GM04503 (cell line): ENCODE data around the gene AAGAB.
"Not testable (repeated sequence)": the region's sequence is repeated elsewhere in the genome, so short reads cannot be mapped to it uniquely, and the experiment has no call there.

Source experiments
- DNase-seq: peaks from one replicate; pipeline ENCODE4 v3.0.0-alpha.2; 2012; ENCODE audit warnings: low read depth

The AAGAB gene

DNA sequence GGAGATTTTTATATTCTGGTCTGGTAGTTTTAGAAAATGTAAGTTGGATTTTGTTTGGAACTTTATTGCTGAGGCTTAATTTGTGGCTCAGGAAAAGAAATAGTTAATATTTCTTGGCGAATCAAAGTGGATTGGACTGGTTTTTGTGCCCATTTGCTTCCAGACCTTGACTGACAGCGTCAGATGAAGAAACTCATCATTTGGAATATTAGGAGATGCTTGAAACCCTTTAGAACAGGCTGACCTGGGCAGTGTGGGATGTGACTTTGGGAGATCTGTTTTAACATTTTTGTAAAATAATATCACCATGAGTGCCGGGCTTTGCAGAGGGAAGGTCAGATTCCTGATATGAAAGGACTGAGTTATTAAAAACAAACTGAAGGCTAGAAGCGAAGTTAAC lies 83.0 kb downstream of the AAGAB start:
- no peak for DNase-seq

DNA sequence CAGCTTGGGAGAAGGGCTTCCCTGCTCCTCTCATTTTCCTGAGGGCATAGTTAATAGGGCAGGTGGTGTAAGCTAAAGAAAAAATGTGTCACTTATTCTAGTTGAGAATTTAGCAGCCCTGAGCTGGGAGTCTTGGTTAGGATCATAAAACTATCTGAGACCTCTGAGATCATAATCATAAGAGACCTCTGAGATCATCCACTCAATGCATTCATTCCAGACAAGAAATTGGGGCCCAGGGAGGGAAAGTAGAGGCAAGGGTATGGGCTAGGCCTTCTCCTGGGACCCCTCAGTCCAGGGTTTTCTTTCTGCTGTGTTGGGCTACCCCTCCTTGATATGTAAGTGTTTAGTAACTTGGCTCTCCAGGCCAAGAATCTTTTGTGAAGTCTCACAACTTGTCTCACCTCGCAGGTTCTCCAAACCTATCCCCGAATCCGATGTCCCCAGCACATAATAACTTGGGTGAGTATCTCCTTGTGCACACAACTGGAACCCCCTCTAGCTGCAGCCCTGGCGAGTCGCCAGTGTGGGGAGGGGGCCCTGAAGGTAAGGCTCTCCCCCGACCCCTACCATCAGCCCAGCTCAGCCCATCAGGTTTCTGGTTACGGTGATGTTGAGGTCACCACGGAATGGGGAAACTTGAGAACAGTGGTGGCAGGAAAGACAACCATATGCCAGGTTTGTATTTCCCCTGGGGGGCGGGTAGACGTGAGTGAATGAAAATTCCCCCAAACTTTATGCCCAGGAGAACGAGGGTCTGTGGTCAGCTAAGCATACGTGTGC lies 84.1 kb downstream of the AAGAB start:
- DNase-seq: no peak

DNA sequence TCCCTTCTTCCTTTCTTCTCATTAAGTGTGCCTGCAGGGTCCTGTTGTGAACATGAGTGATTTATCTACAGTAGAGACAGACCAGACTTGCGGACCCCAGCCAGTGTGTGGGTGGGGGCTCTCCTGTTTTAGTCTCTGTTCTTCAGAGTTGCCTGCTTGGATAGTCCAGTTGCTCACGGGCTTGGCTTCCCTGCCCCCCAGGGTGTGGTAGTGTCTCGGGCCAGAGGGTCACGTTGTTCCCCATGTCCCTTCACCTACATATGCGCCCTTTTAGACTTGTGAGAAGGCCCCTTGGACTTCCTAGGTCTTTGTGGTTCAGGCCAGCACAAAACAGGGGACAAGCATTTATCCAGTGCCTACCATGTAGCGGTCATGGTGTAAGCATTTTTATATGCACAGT lies 85.8 kb downstream of the AAGAB start:
- DNase-seq: no peak

DNA sequence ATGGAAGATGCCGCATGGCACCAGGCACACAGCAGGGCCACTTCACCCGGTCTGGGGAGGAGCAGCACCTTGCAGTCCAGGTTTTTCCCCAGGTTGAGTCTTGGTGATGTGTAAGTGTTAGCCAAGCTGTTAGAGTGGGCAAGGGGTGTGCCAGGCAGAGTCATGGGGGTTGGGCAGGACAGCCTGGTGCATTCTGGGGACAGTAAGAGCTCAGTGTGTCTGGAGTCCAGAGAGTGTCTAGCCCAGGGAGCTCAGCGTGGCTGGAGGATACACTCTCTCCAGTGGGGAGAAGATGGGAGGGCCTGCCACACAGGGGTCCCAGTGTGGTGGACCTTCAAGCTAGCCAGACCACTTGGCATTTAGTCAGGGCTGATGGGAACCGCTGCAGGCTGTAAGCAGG lies 87.4 kb downstream of the AAGAB start:
- DNase-seq: no peak

DNA sequence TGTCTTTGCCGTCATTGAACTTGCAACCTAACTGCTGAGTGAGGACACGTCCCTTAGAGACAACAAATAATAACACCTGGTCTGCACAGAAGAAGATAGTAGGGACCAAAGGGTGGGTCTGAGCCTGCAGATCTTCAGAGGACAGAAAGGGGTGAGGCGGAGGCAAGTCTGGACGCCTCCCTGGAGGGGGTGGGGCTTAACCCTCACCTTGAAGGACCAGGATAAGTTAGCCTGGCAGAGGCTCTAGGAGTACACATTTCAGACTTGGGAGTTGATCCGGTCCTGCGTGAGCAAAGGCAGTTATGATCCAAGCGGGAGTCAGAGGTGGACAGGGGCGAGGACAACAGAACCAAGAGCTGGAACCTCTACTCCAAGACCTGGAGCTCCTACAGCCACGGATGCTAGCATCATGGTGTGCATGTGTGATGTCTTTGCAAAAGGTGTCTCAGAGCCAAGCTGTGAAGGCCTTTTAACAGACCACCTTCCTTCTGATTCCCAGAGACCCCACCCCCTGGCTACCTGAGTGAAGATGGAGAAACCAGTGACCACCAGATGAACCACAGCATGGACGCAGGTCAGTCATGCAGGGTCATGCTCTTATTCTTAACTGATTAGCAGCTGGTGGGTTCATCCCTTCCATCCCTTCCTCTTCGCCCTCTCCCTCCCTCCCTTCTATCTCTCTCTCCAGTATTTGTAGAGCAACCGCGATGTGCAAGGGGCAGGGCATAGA lies 88.0 kb downstream of the AAGAB start:
- DNase-seq: no peak

DNA sequence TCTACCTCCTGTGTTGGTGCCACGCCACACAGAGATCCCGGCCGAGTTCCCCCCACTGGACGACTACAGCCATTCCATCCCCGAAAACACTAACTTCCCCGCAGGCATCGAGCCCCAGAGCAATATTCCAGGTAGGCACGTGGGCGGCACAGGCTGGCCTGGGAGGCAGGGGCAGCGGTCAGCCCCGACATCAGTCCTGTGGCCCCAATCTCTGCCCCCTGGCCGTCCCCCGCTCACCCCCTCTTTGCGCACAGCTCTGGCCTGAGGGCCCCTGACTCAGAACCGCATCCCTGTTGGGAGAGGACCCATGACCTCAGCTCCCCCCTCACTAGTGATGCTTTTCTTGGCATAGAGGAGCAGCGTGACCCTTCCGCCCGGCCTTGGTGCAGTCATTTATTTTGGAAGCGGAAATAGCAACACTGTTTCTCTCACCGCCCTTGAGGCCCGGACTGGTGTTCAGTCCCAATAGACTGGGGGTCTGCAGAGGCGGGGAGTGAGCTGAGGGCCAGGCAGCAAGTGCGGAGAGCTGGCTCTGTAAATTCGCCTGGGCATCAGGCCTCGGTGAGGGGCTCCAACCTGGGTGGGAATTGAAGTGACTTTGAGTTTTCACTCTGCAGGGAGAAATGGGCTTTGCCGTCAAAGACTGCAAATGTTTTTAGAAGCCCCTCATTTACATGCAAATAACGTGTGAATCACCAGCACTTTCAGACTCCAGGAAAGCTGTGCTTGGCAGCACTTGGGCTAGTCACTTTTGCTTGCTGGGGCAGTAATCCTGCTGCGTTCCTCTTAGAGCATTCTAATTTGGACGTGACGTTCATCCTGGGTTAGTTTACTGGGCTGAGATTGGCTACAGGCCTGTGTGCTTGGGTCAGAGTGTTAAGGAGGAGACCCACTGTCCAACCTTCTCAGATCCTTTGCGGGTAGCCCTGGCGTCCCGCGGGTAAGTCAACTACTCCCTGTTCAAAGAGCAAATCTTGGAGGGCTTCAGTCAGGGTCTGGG lies 88.9 kb downstream of the AAGAB start:
- DNase-seq: no peak

DNA sequence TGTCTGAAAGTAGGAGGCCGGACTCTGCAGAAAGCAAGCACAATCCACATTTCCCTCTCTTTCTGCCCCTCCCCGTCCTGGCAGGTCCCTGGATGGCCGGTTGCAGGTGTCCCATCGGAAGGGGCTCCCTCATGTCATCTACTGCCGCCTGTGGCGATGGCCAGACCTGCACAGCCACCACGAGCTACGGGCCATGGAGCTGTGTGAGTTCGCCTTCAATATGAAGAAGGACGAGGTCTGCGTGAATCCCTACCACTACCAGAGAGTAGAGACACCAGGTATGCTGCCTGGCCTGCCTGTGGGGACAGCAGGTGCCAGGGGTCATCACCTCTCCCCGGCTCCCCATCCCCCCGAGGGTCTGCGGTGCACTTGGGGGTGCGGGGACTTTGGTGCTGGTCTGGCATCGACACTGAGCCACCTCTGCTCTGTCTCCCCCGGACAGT lies 89.6 kb downstream of the AAGAB start:
- no peak for DNase-seq

DNA sequence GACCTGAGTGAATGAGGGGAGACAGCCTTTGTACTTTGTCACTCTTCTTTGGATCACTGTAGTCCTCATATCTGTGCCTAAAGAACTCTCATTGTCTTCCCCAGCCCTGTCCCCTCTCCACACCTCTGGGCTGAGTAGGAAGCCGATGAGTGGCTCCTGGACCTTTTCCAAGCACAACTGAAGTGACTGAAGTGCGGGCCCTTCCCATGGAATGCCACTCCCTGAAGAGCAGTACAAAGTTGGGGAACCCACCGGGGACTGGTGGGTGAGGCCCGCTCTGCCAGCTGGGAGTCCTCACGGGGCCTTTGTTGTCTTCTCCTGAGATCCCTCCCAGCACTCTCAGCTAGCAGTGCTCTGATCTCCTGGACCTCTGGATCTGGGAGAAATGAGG lies 90.1 kb downstream of the AAGAB start:
- no peak for DNase-seq

DNA sequence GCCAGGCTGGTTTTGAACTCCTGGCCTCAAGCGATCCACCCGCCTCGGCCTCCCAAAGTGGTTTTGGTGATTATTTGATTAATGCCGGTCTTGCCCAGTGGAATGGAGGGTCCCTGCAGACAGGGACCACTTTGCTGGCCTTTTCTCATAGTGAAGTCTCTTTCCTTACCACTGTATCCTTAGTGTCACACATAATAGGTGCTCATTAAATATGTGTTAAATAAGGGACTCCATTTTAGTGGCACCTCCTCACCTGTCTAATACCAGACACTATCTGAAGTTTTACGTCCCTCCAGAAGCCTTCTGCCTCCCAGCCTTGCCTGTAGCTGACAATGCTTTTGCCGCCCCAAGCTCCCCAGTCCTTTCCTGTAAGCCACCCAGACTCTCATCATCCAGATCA lies 91.3 kb downstream of the AAGAB start:
- no peak for DNase-seq

DNA sequence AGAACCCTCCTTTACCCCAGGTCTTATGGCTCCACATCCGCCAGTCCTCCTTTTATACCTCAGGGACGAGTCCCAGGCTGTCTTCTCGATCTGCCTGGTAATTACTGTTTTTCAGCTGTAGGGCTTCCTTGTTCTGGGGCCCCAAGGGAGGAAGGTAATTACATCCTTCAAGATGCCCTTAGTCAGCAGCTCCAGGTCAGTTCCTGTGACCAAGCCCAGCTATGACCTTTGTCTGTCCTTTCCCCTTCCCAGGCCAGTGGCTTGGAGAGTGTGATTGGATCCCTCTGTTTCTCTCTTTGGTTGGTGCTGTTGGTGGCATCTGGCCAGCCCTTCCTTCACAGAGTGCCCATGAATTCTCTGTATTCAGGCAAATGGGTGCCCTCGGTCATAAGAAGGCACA lies 92.6 kb downstream of the AAGAB start:
- DNase-seq: no peak

DNA sequence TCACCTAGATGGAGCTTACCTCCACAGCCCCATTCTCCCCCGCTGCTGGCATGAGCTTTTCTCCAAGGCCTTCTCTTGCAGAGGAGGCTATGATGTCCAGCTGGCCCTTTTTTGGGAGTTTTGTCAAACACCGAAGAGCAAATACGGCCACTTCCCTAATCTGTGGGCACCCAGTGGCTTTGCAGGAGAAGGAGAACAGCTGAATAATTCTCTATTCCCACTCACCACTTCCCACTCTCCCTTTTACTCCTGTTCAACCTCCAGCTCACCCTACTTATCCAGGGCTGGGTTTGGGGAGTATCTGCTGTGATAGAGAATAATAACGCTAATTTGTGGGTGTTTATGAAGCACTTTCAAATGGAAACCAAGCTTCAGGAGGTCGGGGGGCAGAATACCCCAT lies 93.0 kb downstream of the AAGAB start:
- no peak for DNase-seq

DNA sequence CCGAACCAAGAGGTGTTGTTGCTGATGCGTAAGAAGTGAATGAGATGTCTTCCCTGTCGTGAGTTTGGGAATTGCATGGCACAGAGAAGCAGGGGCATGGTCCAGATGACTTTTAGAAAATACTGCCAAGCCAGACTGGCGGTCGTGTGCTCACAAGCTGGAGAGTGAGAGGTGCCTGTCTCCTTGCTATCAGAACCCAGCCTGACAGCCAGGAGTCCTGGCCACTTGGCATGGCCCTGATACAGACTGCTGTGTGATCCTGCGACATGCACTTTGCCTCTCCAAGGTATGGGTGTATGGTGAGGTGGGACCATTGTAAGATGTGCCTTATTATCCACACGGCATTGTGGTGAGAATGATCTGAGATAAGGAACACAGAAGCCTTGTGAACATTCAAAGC lies 96.1 kb downstream of the AAGAB start:
- no peak for DNase-seq

DNA sequence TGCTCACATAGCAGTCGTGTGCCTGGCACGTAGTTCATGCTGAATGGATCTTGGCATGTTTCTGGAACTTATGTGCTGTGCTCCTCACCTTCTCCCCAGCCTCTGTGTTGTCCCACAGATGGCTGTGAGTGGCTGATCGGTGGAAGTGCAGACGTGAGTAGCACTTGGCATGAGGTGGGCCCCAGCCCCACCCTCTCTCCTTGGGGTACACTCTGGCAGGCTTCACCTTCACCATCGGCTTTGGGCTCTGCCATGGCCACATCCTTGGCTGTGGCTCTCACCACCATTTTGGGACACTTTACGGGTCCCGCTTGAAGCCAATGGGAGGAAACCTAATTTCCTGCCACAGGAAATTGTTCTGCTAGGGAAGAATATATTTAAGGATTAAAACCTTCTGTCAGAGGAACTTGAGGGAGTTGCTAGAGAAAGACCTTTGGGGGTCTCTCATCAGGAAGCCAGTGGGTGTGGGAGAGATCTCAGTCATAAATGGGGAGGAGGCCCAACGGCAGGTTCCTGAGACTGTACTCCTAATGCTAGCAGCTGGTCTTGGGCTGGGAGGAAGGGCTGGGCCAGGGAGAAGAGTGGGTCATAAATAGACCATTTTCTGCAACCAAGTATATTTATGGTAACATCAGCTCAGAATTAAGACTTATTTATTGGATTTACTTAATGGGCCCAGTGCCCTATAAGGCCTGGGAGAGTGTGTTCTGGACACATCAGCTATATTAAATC lies 96.8 kb downstream of the AAGAB start:
- DNase-seq: no peak

DNA sequence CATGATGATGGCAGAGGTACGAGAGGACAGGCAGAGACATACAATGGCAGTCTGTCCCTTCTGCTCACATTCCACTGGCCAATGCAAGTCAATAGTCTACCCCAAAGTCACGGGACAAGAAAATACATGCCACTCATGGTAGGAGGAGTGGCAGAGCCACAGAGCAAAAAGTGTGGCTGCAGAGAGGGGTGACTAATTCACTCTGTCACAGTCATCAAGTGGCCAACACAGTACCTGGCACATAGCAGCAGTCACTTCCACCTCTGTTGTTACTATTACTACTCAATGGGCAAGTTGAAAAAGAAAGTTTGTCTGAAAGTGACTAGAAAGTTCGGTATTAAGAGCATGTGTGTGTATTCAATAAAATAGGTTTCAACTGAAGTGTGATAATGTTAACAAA lies 97.6 kb downstream of the AAGAB start:
- no peak for DNase-seq

DNA sequence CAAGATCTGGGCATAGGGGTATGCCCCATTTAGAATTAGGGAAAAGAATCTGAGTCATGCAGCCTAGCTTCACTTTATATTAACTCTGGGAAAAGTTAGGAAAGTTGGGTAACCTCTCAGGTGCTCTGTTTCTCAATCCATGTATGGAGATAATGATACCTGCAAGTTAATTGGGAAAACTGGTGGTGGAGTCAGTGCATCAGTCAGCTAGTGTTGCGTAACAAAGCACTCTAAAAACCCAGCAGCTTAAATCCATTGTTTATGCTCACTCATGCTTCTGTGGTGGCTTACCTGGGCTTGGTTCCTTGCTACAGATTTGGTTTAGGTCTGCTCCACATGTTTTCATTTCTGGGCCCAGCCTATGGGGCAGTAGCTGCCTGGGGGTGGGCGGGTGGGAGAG lies 98.0 kb downstream of the AAGAB start:
- DNase-seq: no peak

DNA sequence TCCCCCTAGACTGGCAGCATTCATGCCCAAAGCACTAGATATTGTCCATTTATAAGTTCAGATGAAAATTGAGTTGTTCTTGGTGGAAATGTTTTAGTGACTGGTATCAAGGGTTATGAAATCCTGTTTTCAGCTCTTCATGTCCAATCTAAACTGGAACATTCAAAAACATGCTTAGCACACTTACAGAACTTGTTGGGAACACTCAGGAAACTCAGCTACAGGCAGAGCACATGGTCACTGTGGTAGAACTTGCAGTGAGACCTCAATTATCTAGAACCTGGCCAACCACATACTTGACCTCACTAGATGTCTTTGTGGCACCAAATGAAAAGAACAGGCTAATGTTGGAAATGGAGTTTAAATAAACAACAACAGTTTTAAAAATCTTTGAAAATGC lies 100.2 kb downstream of the AAGAB start:
- DNase-seq: no peak

DNA sequence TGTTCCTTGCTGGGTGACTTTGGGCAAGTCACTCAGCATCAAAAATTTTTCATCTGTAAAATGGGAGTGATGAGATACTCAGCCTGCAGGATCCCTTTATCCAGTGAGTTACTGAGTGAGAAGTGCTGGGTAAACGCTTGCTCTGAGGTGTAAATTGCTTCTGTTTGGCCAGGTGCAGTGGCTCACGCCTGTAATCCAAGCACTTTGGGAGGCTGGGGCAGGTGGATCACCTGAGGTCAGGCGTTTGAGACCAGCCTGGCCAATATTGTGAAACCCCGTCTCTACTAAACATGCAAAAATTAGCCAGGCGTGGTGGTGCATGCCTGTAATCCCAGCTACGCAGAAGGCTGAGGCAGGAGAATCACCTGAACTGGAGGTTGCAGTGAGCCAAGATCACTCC lies 101.4 kb downstream of the AAGAB start:
- DNase-seq: not testable (repeated sequence)

DNA sequence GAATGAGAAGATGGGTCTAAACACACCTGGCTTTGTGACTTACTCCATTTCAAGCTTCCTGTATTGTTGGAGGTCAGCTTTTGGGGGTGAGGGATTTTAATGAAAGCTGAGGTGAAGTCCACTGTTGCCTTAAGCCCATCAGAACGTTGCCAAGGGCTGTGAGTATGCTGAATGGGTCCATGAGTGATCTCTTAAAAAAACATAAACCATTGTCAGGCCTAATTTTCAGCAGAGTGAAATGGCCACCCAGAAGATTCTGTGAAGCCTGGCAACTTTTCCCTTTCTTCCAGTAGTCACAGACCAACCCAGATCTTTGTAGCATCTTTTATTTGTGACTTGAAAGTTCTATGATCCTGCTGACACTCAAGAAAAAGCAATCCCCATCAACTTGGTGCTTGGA lies 102.0 kb downstream of the AAGAB start:
- no peak for DNase-seq
